Hepatocyte (in vitro differentiated cells): ENCODE measurements around the gene EIF4E1B.

ENCODE experiments used
- CTCF ChIP-seq: fragments of 200-600 bp; sonication (generic); IDR thresholded peaks from 2 replicates; pipeline ENCODE4 v1.5.1; 2016; ENCODE audit warnings: antibody characterized with exemption, mild to moderate bottlenecking; ENCODE audit not compliant: poor library complexity
- EZH2 ChIP-seq: fragments of 200-600 bp; sonication (generic); IDR thresholded peaks from 2 replicates; pipeline ENCODE4 v1.6.1; 2016; ENCODE audit warnings: antibody characterized with exemption, mild to moderate bottlenecking, borderline replicate concordance
- EZH2phosphoT487 ChIP-seq: fragments of 200-600 bp; sonication (generic); IDR thresholded peaks from one replicate; pipeline ENCODE4 v1.6.1; 2018; ENCODE audit warnings: antibody characterized with exemption, mild to moderate bottlenecking, low read depth, moderate library complexity; ENCODE audit not compliant: unreplicated experiment, severe bottlenecking

- TF ChIP-seq CTCF, result no peak
- TF ChIP-seq EZH2, result no peak
- TF ChIP-seq EZH2phosphoT487, result no peak
These were observed 49.7 kb downstream of the EIF4E1B start for GRCh38 chr5:176680226-176680563.
